CD4-positive, alpha-beta T cell treated with Interleukin-6 for 4 hours (primary cell): Measurements from ENCODE around the gene GABRB1.
"Not testable (repeated sequence)": the region's sequence is repeated elsewhere in the genome, so short reads cannot be mapped to it uniquely, and the experiment has no call there.

Experiments used
- DNase-seq: peaks from one replicate; pipeline ENCODE4 v3.0.0-alpha.2; 2020; ENCODE audit warnings: mixed read lengths

Gene GABRB1

DNA sequence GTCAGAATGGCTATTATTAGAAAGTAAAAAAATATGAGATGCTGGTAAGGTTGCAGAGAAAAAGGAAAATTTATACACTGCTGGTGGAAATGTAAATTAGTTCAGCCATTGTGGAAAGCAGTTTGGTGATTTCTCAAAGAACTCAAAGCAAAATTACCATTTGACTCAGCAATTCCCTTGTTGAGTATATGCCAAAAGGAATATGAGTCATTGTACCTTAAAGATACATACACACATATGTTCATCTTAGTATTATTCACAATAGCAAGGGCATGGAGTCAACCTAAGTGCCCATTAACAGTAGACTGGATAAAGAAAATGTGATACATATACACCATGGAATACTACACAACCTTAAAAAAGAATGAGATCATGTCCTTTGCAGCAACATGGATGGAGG lies 284.0 kb downstream of the GABRB1 start:
- DNase-seq, result no peak

DNA sequence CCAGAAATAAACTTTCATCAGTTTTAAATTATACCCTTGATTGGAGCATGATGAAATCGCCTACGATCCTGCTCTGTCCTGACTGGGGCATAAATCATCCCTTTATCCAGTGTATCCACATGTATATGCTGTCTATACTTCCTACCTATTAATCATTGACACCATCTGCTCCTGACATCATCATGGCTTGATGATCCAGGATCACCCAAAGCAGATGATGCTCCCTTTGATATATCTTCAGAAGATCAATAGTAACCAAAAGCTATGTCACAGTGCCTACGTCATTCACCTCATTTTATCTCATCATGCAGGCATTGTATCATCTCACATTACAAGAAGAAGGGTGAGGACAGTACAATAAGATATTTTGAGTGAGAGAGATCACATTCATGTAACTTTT lies 294.7 kb downstream of the GABRB1 start:
- no peak for DNase-seq

DNA sequence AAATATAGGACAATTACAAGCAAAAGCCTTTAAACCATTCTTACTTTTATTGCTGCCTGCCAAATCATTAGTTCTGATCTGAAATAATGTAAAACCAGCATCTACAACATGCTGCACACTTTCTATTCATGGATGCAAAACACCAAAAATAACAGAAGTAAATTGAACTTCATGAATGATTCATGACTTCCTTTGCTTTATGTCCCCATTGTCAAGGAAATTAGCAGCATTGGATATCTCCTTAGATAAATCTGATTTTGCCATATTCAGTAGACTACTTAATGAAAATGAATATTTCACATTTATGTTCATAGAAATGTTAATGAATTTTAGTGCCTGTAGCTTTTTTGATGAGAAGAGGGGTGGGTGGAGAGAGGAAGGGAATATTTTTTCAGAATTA lies 299.5 kb downstream of the GABRB1 start:
- DNase-seq, result no peak

DNA sequence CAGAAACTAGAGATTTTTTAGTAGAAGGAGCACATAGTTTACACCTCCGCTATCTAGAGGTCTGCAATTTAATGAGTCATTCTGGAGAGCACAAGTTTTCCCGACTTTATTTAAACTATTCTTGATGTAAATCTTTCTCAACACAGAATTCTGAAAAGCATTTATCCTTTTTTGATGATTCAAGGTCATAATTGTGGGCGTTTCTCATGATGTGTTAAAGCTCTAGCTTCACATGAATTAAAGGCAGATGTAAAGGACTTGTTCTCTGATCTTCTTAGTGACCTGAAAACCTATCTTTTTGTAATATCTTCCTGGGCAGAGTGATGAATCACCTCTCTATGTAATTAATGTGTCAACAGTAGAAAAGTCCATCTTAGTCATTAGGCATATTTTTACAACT lies 303.3 kb downstream of the GABRB1 start:
- no peak for DNase-seq

DNA sequence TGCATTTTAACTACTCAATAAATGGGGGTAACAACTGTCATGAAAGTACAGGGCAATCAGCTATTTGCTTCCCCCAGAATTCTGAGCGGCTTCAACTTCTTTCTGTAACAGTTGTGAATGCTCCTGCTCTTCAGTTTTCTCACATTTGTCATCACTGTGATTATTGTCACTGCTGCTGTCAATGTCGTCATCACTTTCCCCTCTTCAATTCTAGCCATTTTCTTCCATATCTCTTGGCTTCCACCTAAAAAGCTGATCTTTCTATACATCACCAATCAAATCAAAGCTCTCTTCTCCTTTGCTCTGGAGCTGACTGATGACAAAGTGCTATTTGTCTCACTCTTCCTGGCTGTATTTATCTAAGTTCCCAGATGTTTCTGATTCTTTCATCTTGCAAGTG lies 306.5 kb downstream of the GABRB1 start:
- no peak for DNase-seq

DNA sequence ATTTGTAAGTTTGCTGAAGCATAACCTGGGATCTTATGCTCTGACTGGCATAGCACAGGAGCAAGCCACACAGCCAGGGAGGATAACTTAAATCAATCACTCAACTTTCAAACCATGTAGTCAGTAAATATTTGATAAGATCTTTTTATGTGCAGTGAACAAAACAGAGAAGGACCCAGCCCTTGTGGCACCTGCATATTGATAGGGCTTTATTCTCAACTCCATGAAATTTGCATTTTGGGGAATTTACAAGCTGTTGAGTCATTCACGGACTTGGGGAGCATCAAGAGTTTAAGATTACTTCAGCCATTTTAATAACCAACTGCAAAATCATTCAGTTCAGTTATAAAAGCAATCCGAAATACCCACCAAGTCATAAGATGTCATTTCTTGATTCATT lies 309.5 kb downstream of the GABRB1 start:
- DNase-seq, result no peak

DNA sequence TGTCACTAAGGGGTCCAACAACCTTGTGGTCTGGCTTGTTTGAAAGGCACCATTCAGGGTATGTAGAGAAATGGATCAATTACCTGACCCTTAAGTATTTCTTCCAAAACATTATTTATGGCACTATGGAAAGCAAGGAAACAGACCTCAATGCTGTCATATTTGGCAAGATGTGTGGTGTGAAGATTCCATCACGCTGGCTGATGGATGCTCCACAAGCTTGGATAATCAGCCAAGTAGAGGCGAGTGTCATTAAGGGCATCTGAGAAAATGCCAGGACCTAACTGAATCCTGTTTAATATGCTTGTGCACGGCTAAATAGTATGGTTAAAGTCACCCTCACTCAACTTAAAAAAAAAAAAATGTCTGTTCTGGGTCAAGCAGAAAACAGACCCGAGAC lies 311.4 kb downstream of the GABRB1 start:
- no peak for DNase-seq

DNA sequence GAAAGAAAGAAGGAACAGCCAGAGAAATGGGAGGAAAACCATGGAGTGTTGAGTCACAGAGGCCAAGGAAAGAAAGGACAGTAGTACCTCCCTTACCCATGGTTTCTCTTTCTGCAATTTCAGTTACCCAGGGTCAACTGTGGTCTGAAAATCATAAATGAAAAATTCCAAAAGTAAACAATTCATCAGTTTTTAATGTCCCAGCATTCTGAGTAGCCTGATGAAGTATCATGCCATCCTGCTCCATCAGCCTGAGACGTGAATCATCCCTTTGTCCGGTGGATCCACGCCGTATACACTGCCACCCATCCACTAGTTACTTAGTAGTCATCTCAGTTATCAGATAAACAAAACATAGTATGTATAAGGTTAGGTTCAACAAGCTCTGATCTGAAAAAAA lies 318.0 kb downstream of the GABRB1 start:
- no peak for DNase-seq

DNA sequence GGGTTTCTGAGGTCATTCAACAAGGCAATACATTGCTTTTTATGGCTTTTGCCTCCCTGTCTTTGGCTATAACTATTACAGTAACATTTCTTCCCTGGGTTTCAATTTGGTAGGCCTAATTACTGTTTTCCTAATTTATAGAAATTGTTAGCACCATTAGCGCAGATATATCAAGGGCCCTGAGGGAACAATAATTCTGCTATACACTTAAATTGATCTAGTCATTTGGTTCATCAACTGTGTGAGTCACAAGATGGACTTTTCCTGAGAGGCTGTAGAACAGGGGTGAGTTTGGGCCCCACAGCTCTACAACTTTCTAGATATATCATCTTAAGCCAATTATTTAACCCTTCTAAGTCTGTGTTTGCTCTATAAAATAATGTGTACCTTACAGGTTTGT lies 324.2 kb downstream of the GABRB1 start:
- no peak for DNase-seq

DNA sequence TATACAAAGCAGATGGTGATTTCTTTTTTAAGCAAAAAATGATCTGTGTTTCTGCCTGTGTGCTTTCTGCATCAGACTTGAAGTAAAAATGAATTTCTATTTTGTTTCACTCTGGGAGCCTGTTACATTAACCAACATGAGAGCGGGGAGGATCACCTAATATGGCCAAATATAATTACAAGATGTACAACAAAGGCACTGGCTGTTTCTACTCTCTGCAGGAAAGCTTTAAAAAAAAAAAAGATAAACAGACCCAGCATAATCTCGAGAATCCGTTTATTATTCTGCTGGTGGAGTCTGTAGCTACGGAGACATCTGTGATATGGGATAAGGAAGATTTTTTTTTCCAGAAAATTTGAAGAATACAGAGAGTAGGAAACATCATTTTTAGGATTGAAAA lies 328.5 kb downstream of the GABRB1 start:
- no peak for DNase-seq

DNA sequence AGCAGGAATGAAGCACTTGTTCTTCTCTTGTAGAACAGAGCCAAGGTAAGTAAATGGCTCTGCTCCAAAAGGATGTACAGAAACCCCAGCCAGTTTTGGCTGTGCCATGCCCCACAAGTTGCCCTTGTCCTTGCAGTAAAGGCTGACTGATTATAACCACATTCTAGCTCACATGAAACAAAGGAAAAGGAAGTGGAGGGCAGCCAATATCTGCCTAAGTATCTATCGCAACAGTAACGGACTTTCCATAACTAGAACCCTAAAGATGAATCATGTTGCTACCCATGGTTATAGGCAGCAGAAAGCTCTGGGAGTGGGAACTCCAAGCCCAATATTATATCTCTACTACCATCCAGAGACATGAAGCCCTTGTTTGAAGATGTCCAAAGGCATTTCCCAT lies 336.4 kb downstream of the GABRB1 start:
- DNase-seq, result no peak

DNA sequence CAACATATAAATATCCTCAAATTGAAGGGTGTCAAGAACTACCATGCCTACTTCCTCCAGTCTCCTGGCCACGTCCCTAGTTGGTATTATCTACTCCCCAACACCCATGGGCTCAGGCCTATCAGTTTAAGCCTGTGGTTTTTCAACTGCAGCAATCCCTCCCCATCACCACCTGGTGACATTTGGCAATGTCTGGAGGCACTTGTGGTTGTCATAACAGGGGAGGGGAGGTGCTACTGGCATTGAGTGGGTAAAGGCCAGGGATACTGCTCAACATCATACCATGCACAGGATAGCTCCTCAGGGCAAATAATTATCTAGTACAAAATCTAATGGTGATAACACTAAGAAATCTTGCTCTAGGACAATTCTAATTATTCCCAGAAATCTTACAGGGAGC lies 336.8 kb downstream of the GABRB1 start:
- no peak for DNase-seq

DNA sequence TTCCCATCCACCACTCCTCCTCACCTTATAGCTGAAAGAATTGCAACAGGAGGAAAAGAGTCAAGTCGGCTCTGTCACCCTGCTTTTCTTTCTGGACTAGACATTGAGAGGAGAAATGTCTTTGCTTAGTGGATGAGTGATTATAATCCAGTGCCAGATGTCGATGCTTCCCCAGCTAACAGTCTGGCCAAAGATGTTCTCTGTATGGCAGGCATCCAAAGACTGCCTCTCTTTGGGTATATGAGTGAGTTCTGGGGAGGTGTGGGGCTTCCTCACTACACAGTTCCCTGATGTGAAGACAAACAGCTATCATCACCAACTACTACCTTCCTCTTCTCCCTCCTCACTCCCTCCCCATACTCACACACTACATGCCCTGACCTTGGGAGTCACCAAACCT lies 341.2 kb downstream of the GABRB1 start:
- no peak for DNase-seq

DNA sequence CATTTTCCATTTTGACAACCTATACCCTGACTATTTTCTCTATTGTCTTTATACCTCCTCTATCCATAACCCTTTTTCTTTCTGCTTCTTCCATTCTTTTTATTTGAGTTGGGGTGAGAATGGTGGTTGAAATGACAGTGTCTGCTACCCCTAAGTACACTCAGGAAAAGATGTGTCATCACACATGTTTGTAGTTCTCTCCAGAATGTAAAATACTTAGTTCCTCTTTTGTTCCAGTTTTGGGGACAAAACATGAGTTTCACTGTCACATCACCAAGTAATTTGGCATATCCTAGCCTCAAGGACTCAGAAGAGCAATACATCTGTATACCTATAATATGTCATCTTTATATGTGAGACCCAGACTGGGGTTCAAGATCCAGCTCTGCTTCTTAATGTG lies 341.8 kb downstream of the GABRB1 start:
- no peak for DNase-seq

DNA sequence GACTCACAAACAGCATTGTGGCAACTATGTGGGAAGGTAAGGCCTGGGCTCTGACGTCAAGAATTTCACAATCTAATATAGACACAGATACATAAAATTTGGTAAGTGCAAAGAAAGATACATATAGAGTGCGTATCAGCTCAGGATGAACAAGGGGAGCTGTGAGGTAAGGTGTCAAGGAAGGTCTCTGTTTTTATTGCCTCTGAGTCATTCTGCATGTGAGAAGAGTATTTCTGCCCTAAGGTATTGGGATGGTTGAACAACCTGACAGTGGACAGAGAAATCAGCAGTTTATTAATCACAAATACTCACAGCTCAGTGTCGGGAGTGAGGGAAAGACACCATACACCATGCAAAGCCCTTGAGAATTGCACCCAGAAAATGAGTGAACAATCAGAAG lies 342.3 kb downstream of the GABRB1 start:
- DNase-seq, result no peak

DNA sequence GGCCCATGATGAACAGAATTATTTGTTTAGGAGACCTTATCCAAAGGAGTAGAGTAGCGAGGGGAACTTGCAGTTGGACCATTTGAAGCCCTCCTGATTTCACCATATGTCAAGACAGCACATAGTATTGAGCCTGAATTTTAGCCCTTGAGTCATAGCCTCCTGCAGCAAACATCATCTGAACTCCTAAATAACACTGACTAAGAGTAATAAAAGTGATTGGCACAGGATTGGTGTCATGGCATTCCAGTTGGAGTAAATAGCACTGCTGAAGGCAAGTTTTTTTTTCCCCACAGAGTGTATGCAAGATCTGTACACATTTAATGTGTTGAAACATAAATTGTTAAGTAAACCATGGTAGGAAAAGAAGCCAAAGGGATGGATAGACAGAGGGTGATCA lies 343.1 kb downstream of the GABRB1 start:
- no peak for DNase-seq

DNA sequence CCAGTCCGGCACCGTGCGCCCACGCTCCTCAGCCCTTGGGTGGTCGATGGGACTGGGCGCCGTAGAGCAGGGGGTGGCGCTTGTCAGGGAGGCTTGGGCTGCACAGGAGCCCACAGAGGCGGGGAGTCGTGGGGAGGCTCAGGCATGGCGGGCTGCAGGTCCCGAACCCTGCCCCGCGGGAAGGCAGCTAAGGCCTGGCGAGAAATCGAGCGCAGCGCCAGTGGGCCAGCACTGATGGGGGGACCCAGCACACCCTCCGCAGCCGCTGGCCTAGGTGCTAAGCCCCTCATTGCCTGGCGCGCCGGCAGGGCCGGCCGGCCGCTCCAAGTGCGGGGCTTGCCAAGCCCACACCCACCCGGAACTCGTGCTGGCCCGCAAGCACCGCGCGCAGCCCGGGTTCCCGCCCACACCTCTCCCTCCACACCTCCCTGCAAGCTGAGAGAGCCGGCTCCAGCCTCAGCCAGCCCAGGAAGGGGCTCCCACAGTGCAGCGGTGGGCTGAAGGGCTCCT lies 346.7 kb downstream of the GABRB1 start:
- DNase-seq, result not testable (repeated sequence)

DNA sequence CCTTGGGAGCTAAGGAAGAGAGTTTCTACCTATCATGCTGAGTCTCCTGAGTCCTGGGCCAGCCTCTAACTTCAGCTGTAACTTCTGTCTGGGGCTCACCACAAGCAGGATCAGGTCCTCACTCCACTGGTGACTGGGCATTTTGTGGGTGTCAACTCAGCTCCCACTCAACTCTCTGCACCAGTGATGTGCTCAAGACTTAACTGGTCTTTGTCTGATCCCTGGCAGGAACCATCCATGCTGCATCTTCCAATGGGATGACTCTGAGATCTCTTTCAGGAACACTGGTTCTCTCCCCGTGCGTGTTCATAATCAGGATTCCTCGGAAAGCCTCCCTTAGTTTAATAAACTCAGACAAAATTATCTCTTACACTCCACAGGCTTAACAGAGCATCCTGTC lies 349.8 kb downstream of the GABRB1 start:
- no peak for DNase-seq

DNA sequence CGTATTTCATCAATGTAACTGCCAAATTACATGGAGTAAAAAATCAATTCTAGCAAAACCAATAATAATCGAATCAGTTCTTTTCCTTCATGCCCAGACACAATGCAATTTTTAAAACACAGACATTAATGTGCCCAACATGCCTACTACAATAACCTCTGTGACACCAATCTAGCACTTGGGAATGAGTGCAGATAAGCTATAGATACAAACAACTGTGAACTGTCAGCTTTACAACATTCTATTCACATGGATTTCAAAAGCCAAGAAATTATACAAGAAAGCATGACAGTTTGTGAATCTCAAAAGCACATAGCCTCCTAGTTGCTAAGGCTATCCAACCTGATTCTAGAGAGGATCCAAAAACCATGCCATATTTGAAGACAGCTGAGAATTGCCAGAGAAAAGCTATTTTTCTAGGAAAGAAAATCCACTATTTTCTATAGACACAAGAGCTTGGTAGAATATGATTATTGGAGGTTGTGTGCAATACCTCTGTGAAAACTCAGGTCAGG lies 351.5 kb downstream of the GABRB1 start:
- DNase-seq, result no peak

DNA sequence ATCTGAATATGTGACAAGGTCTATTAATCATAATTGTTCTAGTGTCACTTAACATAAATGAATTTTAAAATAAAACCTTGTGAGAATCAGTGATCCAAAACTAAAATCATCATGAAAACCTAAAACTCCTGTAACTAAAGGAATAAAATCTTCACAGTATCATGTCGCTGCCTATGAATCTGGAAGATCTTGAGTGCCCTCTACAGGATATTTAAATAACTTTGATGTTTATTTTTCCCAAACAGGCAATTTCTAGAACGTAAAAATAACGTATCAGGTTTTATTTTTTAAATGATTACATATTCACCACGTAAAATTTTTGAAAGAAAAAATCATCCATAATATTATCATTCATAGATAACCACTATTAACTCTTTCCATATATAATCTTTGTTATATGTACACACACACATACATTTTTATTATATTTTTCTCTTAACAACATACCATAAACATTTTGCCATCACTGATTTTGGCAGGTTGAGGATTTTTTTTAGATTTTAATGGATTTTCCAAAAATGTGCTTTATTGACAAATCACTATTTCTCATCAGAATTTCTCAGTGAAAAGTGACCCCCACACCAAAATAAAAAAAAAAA lies 352.6 kb downstream of the GABRB1 start:
- no peak for DNase-seq

DNA sequence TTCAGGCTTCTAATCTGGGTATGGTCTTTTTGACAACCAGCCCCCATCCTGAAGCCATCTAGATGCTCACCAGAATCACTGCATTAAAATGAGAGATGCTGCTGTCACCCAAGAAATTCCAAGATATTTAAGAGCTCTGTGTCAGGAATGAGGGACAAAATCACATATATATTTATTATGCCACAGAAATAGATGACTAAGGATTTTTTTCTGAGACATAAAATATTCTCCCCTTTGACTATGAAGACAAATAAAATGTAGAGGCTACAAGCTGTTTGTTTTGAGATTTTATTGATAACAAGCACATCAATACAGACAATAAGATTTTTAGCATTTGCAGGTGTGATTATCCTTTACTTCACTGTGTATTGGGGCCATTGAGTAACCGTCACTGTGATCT lies 354.8 kb downstream of the GABRB1 start:
- DNase-seq, result no peak

DNA sequence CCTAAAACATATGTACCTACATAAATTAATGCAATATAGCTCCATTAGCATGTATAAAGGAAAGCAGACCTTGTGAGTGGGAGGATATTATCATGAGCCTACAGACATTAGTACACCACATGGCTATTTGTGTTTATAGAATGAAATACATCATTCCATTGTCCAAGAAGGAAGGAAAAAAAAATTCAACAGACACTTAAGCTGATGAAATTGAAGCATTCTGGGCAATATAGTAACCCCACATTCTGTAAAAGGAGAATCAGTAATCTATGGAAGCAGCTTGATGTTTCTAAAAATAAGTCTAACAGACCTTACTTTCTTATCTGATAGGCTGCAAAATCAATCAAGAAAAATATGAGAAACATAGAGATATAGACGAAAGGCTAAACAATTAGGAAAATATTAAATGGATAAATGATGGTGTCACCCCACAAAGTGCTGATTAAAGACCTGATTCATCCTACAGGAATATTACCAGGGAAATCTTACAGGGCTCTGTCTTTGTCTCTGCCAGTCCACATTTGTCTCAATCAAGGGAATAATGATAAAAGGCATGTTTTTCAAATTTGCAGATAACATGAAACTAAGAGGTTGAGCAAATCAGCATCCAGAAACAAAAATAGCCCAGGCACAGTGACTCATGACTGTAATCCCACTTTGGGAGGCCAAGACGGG lies 355.3 kb downstream of the GABRB1 start:
- DNase-seq, result no peak

DNA sequence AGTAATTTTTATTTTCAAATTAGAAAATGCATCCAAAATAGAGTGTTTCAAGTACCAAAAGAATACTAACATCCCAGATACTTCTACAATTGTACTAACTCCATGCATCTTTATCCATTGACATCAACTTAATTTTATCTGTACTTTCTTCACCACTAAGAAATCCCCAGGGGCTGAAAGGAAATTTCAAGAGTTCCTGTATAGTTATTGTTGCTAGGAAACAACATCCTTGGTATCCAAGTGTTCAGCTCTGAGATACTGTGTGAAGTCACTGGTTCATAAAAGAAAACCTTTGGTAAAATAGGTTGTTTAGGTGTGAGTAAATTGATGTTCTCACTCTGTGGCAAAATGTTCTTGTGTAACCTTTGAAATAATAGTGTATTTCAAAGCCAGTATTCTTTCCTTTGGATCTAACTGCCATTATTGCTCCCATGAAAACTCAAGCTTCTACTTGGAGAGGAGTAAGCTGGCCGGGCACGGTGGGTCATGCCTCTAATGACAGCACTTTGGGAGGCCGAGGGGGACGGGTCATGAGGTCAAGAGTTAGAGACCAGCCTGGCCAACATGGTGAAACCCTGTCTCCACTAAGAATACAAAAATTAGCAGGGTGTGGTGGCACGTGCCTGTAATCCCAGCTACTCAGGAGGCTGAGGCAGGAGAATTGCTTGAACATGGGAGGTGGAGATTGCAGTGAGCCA lies 359.2 kb downstream of the GABRB1 start:
- no peak for DNase-seq

DNA sequence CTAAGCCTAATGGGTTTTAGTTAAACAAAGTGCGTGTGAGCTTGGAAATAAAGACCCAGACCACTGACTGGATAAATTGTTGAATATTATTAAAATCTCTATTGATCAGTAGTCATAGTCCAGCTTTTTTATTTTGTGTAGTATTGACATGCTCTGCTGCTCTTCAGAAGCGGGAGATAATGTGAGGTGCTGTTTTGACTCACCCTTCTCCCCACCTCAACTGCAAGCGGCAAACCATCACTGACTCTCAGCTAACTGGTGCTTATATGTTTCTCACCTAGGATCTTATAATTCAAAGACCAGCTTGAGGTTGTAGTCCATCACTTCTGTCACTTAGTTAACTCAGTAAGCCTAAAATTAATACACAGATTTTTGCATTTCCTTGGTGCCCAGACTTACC lies 359.9 kb downstream of the GABRB1 start:
- DNase-seq, result no peak
